ENCODE measurements around the gene KHSRP. TPM values are rescaled to one million over a fixed set of nuclear protein-coding genes. Genes with fewer than 3 reads are reported as not detected.
A peak's percentile ranks its signal among the peaks of the same experiment; 100 is the strongest.

KHSRP gene
- total RNA-seq, 1 experiment from 2014 or later, result 373 TPM

DNA sequence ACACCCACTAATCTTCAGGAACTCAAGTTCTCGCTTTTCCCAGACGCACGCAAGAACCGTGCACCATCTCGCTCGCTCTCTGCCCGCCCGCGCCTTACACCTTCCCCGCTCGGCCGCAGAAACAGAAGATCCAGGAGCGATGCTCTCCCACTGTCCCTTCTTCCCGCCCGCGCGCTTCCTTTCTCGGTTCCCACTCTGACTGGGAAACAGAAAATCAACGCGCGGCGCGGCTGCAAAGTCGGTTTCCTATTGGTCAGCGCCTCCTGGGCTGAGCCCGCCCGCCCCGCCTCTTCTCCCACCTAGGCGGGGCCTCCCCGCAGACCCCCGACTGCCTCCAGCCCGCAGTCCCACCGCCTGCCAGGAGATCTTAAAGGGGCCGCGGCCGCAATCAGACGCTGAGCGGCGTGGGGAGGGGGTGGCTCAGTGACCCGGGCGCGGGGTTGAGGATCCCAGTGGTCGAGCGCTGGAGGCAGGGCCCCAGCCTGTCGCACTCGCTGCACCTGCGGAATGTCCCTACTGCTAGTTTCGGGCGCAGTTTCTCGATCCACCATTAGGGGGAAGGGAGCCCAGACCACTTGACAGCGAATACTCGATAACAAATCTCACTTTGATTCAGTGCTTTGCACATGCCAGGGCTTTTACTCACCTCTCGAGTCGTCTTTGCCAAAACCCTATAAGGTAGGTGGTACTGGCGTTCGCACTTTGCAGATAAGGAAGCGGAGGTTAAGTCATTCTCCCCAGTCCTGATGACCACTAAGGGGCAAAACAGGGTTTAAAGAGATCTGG is 35.7 kb upstream of the KHSRP start:
- Histone ChIP-seq H2AFZ (ENCODE audit: low read length) (peak overlapping the region; percentile 75), H3K27me3 (ENCODE audit: low read length) (no peaks in the 10 kb centered on the region), H3K79me2 (ENCODE audit: low read length) (peaks cover 10% of the 10 kb centered on the region), H3K9ac (ENCODE audit: low read length) (no peak overlapping the region), H3F3A (ENCODE audit: low read length, unreplicated experiment) (no peaks in the 10 kb centered on the region), H3K27ac (ENCODE audit: low read length) (peak overlapping the region; percentile 8; the same call in 1 of the 2 replicates), H3K4me2 (ENCODE audit: low read length) (peak overlapping the region; percentile 97), H3K9me2 (replicated peaks; ENCODE audit: low read length) (no peaks in the 10 kb centered on the region), H3K4me3 (ENCODE audit: low read length) (peak overlapping the region; percentile 68), H4K20me1 (ENCODE audit: low read length) (no peaks in the 10 kb centered on the region), H3K9me3 (ENCODE audit: low read length) (no peaks in the 10 kb centered on the region), H3K4me1 (ENCODE audit: insufficient read depth, low read length) (peaks cover 14% of the 10 kb centered on the region), H3K36me3 (ENCODE audit: low read depth, low read length) (peaks cover 9% of the 10 kb centered on the region)
- POLR2A ChIA-PET (ENCODE audit: unreplicated experiment), result no interaction called here
- TF ChIP-seq, protein P1, sequence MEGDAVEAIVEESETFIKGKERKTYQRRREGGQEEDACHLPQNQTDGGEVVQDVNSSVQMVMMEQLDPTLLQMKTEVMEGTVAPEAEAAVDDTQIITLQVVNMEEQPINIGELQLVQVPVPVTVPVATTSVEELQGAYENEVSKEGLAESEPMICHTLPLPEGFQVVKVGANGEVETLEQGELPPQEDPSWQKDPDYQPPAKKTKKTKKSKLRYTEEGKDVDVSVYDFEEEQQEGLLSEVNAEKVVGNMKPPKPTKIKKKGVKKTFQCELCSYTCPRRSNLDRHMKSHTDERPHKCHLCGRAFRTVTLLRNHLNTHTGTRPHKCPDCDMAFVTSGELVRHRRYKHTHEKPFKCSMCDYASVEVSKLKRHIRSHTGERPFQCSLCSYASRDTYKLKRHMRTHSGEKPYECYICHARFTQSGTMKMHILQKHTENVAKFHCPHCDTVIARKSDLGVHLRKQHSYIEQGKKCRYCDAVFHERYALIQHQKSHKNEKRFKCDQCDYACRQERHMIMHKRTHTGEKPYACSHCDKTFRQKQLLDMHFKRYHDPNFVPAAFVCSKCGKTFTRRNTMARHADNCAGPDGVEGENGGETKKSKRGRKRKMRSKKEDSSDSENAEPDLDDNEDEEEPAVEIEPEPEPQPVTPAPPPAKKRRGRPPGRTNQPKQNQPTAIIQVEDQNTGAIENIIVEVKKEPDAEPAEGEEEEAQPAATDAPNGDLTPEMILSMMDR (conservative IDR thresholded peaks at IDR 0.05; ENCODE audit: low read depth, low read length), result peak; percentile 71
- no peak for TF ChIP-seq EZH2phosphoT487 (IDR thresholded peaks at IDR 0.05; ENCODE audit: borderline replicate concordance, low read length)
- CTCF ChIA-PET, result no interaction called here
- ATAC-seq, result peak; percentile 73
- DNase-seq, result peak; percentile 99
- BruUV-seq (replicated peaks), result TSS peak; percentile 18
- intact Hi-C loops (cut with micrococcal nuclease), result loop anchor here (1.0 to 5.0 kb wide), 5 partner anchors 35 to 173 kb away; partner anchors contain the start of gene ALKBH7

DNA sequence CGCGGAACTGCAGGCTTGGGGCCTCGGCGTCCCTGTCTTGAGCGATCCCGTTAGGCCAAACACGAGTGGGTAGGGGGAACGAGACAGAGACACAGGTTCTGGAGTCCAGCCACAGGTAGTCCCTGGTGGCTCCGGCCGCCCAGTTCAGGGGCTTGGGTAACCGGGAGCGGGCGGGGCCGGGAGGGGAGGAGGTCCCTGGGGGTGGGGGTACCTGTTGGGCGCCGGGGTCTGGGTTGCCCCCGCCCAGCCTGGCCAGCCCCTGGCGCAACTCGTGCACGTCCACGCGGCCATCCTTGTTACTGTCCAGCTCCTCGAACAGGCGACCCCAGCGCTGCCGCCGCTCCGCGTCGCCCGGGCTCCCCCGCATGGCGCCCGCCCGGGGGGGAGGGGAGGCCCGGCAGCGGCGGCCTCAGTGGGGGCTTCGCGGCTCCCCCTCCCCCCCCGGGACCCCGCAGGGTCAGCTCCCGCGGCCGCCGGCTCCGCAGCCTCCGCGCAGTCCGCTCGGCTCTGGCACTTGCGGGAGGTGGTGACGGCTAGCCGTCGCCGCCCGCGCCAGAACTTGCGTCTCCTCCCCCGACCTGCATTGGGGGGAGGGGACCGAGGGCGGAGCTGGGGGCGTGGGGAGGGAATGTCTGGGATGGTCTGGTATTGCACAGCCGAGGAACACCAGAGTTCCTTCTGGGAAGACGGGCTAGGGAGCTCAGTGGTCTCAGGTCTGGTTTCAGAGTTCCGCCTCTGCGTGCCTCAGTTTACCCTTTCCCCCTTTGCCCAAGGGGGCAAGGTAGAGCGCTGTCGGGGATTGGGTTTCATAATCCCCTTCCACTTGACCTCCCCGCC is 34.9 kb upstream of the KHSRP start, which contains the start of gene SLC25A23:
TSS of gene SLC25A23 (minus strand) at position 531 of the 837 bp plus-strand sequence. CDS start at position 367, 164 bp downstream.
- peak; percentile 80 for DNase-seq
- no peaks in the 10 kb centered on the region for H3K9me3 ChIP-seq (ENCODE audit: low read length)
- H3K4me3 ChIP-seq (ENCODE audit: low read length), result peak within 1 kb of the TSS; percentile 68
- H3F3A ChIP-seq (ENCODE audit: low read length, unreplicated experiment), result no peaks in the 10 kb centered on the region
- H3K27me3 ChIP-seq (ENCODE audit: low read length), result no peaks in the 10 kb centered on the region
- H2AFZ ChIP-seq (ENCODE audit: low read length), result peak within 1 kb of the TSS; percentile 75
- peak; percentile 62 for ATAC-seq
- peaks cover 8% of the 10 kb centered on the region for H3K4me1 ChIP-seq (ENCODE audit: insufficient read depth, low read length)
- H3K9ac ChIP-seq (ENCODE audit: low read length), result peak within 1 kb of the TSS; percentile 39; the same call in 1 of the 2 replicates
- intact Hi-C loops (cut with micrococcal nuclease), result loop anchor here (1.0 to 5.0 kb wide), 5 partner anchors 34 to 174 kb away; partner anchors contain the start of gene ALKBH7
- H3K79me2 ChIP-seq (ENCODE audit: low read length), result peaks cover 3% of the 10 kb centered on the region
- ChIA-PET CTCF (no interaction called here), POLR2A (ENCODE audit: unreplicated experiment) (no interaction called here)
- peak within 1 kb of the TSS; percentile 97 for H3K4me2 ChIP-seq (ENCODE audit: low read length)
- TF ChIP-seq, protein P1 (conservative IDR thresholded peaks at IDR 0.05; ENCODE audit: low read depth, low read length), result no peak
- TF ChIP-seq EZH2 (IDR thresholded peaks at IDR 0.05; ENCODE audit: low read length, unreplicated experiment) (no peak), EZH2phosphoT487 (IDR thresholded peaks at IDR 0.05; ENCODE audit: borderline replicate concordance, low read length) (no peak)
- peak within 1 kb of the TSS; percentile 8; the same call in 1 of the 2 replicates for H3K27ac ChIP-seq (ENCODE audit: low read length)
- H3K36me3 ChIP-seq (ENCODE audit: low read depth, low read length), result peaks cover 17% of the 10 kb centered on the region
- no peaks in the 10 kb centered on the region for H4K20me1 ChIP-seq (ENCODE audit: low read length)
- BruUV-seq (replicated peaks), result no TSS peak
- no peaks in the 10 kb centered on the region for H3K9me2 ChIP-seq (replicated peaks; ENCODE audit: low read length)
